IMR-90 (cell line): Measurements from ENCODE around the gene GPI.

Experiments used
- CTCF ChIP-seq: conservative IDR thresholded peaks from 2 replicates; pipeline ENCODE4 v1.5.1; 2012; ENCODE audit warnings: mild to moderate bottlenecking, low read depth, low read length, improper control_type of control experiment
- ELK1 ChIP-seq: fragments of 150-350 bp; IDR thresholded peaks from 2 replicates; pipeline ENCODE4 v1.6.1; 2016; ENCODE audit warnings: low read depth, mild to moderate bottlenecking, low read length, moderate library complexity, borderline replicate concordance
- POLR2A ChIP-seq: IDR thresholded peaks from 2 replicates; pipeline ENCODE4 v1.6.1; 2012; ENCODE audit warnings: mild to moderate bottlenecking, low read depth, low read length
- RAD21 ChIP-seq: IDR thresholded peaks from 2 replicates; pipeline ENCODE4 v1.6.1; 2012; ENCODE audit warnings: low read length, improper control_type of control experiment
- RFX5 ChIP-seq: IDR thresholded peaks from 2 replicates; pipeline ENCODE4 v1.8.0; 2012; ENCODE audit warnings: low read depth, mild to moderate bottlenecking, low read length, moderate library complexity

- TF ChIP-seq RAD21: no peak
- TF ChIP-seq CTCF: no peak
- no peak for TF ChIP-seq ELK1
- no peak for TF ChIP-seq POLR2A
- no peak for TF ChIP-seq RFX5
These were observed 48.7 kb upstream of the GPI start for GRCh38 chr19:34316247-34316646.
